GM23338 (cell line): ENCODE results near the gene PAQR6. TPM values are rescaled to one million over a fixed set of nuclear protein-coding genes. Genes with fewer than 3 reads are reported as not detected.

Experiments used
- ATAC-seq: fragments of 200-7000 bp; cut with Tn5 transposase; 3 replicates; pipeline ENCODE4 v1.9.1; 2020
- DNase-seq: peaks from one replicate; pipeline ENCODE4 v3.0.0-alpha.2; 2015; ENCODE audit warnings: low spot score
- H2AFZ ChIP-seq: fragments of 200-600 bp; sonication (generic); 2 replicates; pipeline ENCODE4 v1.8.0; 2016; ENCODE audit warnings: antibody characterized with exemption, mild to moderate bottlenecking, moderate library complexity
- H3F3A ChIP-seq: fragments of 200-600 bp; sonication (generic); replicated peaks from 2 replicates; pipeline ENCODE4 v1.8.0; 2017; ENCODE audit warnings: antibody characterized with exemption, mixed run types, low read depth
- H3K27ac ChIP-seq: fragments of 200-600 bp; sonication (generic); 2 replicates; pipeline ENCODE4 v1.6.1; 2016; ENCODE audit warnings: low read depth
- H3K27me3 ChIP-seq: fragments of 200-600 bp; sonication (generic); 2 replicates; pipeline ENCODE4 v1.8.0; 2016; ENCODE audit warnings: mild to moderate bottlenecking, mixed run types, moderate library complexity; ENCODE audit not compliant: insufficient read depth
- H3K36me3 ChIP-seq: fragments of 200-600 bp; sonication (generic); 2 replicates; pipeline ENCODE4 v1.8.0; 2016; ENCODE audit warnings: mild to moderate bottlenecking; ENCODE audit not compliant: insufficient read depth
- H3K4me1 ChIP-seq: fragments of 200-600 bp; sonication (generic); 2 replicates; pipeline ENCODE4 v1.8.0; 2016; ENCODE audit warnings: mild to moderate bottlenecking, moderate library complexity; ENCODE audit not compliant: insufficient read depth
- H3K4me2 ChIP-seq: fragments of 200-600 bp; sonication (generic); 2 replicates; pipeline ENCODE4 v1.7.1; 2017; ENCODE audit warnings: mixed run types
- H3K4me3 ChIP-seq: fragments of 200-600 bp; sonication (generic); 2 replicates; pipeline ENCODE4 v1.6.1; 2016; ENCODE audit warnings: mixed run types
- H3K79me2 ChIP-seq: fragments of 200-600 bp; sonication (generic); replicated peaks from 2 replicates; pipeline ENCODE4 v1.8.0; 2017; ENCODE audit warnings: mild to moderate bottlenecking; ENCODE audit not compliant: insufficient read depth
- H3K9me2 ChIP-seq: fragments of 200-600 bp; sonication (generic); 2 replicates; pipeline ENCODE4 v1.8.0; 2017; ENCODE audit not compliant: insufficient read depth
- H4K20me1 ChIP-seq: fragments of 200-600 bp; sonication (generic); replicated peaks from 2 replicates; pipeline ENCODE4 v1.8.0; 2017; ENCODE audit warnings: mild to moderate bottlenecking; ENCODE audit not compliant: insufficient read depth
- H3K27ac Mint-ChIP-seq: 2 replicates; pipeline ENCODE4 v1.8.0; 2020; ENCODE audit warnings: inconsistent platforms, mild to moderate bottlenecking, moderate library complexity, mixed read lengths
- H3K27me3 Mint-ChIP-seq: 3 replicates; pipeline ENCODE4 v1.8.0; 2022; ENCODE audit warnings: low read depth, mild to moderate bottlenecking, moderate library complexity, mixed read lengths, inconsistent platforms; ENCODE audit not compliant: insufficient read depth, poor library complexity
- H3K36me3 Mint-ChIP-seq: 3 replicates; pipeline ENCODE4 v1.8.0; 2021; ENCODE audit warnings: low read depth, mild to moderate bottlenecking, inconsistent platforms, moderate library complexity, mixed read lengths
- H3K4me1 Mint-ChIP-seq: 3 replicates; pipeline ENCODE4 v1.8.0; 2020; ENCODE audit warnings: mild to moderate bottlenecking, inconsistent platforms, mixed read lengths
- H3K4me3 Mint-ChIP-seq: 3 replicates; pipeline ENCODE4 v1.8.0; 2021; ENCODE audit warnings: moderate library complexity, mild to moderate bottlenecking, inconsistent platforms, mixed read lengths
- H3K9me3 Mint-ChIP-seq: 3 replicates; pipeline ENCODE4 v1.8.0; 2020; ENCODE audit warnings: moderate library complexity, mild to moderate bottlenecking, inconsistent platforms, mixed read lengths
- CREB1 ChIP-seq: fragments of 250-450 bp; sonication (Bioruptor Pico); IDR thresholded peaks from 2 replicates; pipeline ENCODE4 v1.5.0; 2020; ENCODE audit warnings: low read depth, mild to moderate bottlenecking, moderate library complexity
- EZH2 ChIP-seq: fragments of 200-600 bp; sonication (generic); IDR thresholded peaks from one replicate; pipeline ENCODE4 v1.8.0; 2017; ENCODE audit warnings: antibody characterized with exemption, mild to moderate bottlenecking, low read depth; ENCODE audit not compliant: unreplicated experiment
- EZH2phosphoT487 ChIP-seq: fragments of 200-600 bp; sonication (generic); IDR thresholded peaks from one replicate; pipeline ENCODE4 v1.8.1; 2018; ENCODE audit warnings: antibody characterized with exemption; ENCODE audit not compliant: unreplicated experiment
- NANOG ChIP-seq: IDR thresholded peaks from 2 replicates; pipeline ENCODE4 v1.6.1; 2016; ENCODE audit warnings: antibody characterized with exemption, borderline replicate concordance
- POLR2AphosphoS5 ChIP-seq: IDR thresholded peaks from 2 replicates; pipeline ENCODE4 v1.6.1; 2016; ENCODE audit warnings: antibody characterized with exemption, low read depth
- STAT1 ChIP-seq: IDR thresholded peaks from one replicate; pipeline ENCODE4 v1.6.1; 2016; ENCODE audit warnings: antibody characterized with exemption; ENCODE audit not compliant: unreplicated experiment
- ZNF114 ChIP-seq: fragments of 250-450 bp; sonication (Bioruptor Pico); IDR thresholded peaks from 2 replicates; pipeline ENCODE4 v1.5.0; 2020; ENCODE audit warnings: mild to moderate bottlenecking, moderate library complexity
- polyA plus RNA-seq: library from polyadenylated mRNA; unstranded; fragments of >200 nt; fragmentation: Nextera tagmentation; extraction: Ambion mirVana; gene quantifications from 2 replicates; pipeline ENCODE4 v1.2.1, GENCODE V29; 2016
- total RNA-seq: library from RNA; depleted of rRNA; stranded (reverse); fragments of >200 nt; shearing (Covaris generic); gene quantifications from 2 replicates; pipeline ENCODE4 v1.2.3, GENCODE V29; 2014
- TF ChIP-seq, protein P1 (sequence below): IDR thresholded peaks from 2 replicates; pipeline ENCODE4 v1.6.1; 2016; ENCODE audit warnings: antibody characterized with exemption
- TF ChIP-seq, protein P2 (sequence below), 2 experiments: fragments of 200-600 bp in 1 of 2; sonication (generic) in 1 of 2; conservative IDR thresholded peaks; 2 replicates each; pipeline versions ENCODE4 v1.5.1 to v1.6.1; 2016 to 2017; ENCODE audit warnings: antibody characterized with exemption in 2 of 2, low read depth in 2 of 2, mild to moderate bottlenecking in 2 of 2, moderate library complexity in 1 of 2
- TF ChIP-seq, protein P3 (sequence below): IDR thresholded peaks from one replicate; pipeline ENCODE4 v1.6.1; 2018; ENCODE audit warnings: antibody characterized with exemption; ENCODE audit not compliant: unreplicated experiment

The PAQR6 gene
- total and polyA plus RNA-seq, 2 experiments from 2014 or later, result 2.4 to 4.2 TPM

DNA sequence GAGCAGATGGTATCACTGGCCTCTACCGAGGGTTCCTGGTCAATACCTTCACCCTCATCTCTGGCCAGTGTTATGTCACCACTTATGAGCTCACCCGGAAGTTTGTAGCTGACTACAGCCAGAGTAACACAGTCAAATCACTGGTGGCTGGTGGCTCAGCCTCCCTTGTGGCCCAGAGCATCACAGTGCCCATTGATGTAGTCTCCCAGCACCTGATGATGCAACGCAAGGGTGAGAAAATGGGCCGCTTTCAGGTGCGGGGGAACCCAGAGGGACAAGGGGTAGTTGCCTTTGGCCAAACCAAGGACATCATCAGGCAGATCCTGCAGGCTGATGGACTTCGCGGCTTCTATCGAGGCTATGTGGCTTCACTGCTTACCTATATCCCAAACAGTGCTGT lies 47.8 kb downstream of the PAQR6 start:
- H3K36me3 ChIP-seq, result peaks cover 3% of the 10 kb centered on the region; the same call in 1 of the 2 replicates
- H3K79me2 ChIP-seq, result peaks cover 88% of the 10 kb centered on the region
- Mint-ChIP-seq H3K27me3 (no peaks in the 10 kb centered on the region), H3K9me3 (no peaks in the 10 kb centered on the region), H3K27ac (no peak overlapping the region), H3K4me1 (peaks cover 12% of the 10 kb centered on the region), H3K4me3 (no peak overlapping the region), H3K36me3 (peaks cover 22% of the 10 kb centered on the region)
- TF ChIP-seq ZNF114 (CRISPR knock-in tag), result no peak
- TF ChIP-seq, protein P1, sequence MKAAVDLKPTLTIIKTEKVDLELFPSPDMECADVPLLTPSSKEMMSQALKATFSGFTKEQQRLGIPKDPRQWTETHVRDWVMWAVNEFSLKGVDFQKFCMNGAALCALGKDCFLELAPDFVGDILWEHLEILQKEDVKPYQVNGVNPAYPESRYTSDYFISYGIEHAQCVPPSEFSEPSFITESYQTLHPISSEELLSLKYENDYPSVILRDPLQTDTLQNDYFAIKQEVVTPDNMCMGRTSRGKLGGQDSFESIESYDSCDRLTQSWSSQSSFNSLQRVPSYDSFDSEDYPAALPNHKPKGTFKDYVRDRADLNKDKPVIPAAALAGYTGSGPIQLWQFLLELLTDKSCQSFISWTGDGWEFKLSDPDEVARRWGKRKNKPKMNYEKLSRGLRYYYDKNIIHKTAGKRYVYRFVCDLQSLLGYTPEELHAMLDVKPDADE, result no peak
- TF ChIP-seq, protein P2, sequence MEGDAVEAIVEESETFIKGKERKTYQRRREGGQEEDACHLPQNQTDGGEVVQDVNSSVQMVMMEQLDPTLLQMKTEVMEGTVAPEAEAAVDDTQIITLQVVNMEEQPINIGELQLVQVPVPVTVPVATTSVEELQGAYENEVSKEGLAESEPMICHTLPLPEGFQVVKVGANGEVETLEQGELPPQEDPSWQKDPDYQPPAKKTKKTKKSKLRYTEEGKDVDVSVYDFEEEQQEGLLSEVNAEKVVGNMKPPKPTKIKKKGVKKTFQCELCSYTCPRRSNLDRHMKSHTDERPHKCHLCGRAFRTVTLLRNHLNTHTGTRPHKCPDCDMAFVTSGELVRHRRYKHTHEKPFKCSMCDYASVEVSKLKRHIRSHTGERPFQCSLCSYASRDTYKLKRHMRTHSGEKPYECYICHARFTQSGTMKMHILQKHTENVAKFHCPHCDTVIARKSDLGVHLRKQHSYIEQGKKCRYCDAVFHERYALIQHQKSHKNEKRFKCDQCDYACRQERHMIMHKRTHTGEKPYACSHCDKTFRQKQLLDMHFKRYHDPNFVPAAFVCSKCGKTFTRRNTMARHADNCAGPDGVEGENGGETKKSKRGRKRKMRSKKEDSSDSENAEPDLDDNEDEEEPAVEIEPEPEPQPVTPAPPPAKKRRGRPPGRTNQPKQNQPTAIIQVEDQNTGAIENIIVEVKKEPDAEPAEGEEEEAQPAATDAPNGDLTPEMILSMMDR (conservative IDR thresholded peaks at IDR 0.05; ENCODE audit: low read depth in 2 of 2), result no peak
- TF ChIP-seq EZH2, result no peak
- ATAC-seq (no peak), DNase-seq (no peak)
- H3K4me3 ChIP-seq, result no peak overlapping the region
- 0 out of 2 replicates have a peak, but pooled peaks cover under 1% of the 10 kb centered on the region for H3K4me1 ChIP-seq
- H3K9me2 ChIP-seq, result no peaks in the 10 kb centered on the region
- H3K27ac ChIP-seq, result no peak overlapping the region
- no peaks in the 10 kb centered on the region; the same call in 1 of the 2 replicates for H4K20me1 ChIP-seq
- no peaks in the 10 kb centered on the region for H3K27me3 ChIP-seq
- no peak overlapping the region for H2AFZ ChIP-seq
- H3F3A ChIP-seq, result 0 out of 2 replicates have a peak, but pooled peaks cover 8% of the 10 kb centered on the region
- no peak overlapping the region for H3K4me2 ChIP-seq

DNA sequence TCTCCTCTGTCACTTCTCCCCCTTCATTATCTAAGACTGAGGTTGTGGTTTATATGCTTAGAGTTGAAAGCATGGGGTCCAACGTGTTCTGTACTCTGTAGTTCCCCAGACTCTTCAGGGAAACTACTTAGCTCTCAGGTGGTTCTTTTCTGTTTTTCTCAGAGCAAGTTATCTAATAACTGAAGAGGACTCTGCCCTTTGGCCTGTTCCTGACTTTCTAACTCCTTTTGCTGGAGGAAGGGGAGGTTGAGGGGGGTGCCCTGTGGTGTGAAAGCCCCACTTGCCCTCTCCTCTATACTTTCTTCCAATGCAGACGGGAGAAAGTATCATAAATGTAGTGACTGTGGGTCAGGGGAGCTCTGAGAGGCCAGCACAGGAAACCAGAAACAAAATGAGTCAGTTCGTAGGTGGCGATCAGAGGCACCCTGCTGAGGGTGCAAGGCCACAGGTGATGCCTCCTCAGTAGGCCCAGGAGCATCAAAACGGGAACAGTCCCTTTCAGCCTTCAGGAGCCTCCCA lies 49.0 kb downstream of the PAQR6 start:
- 0 out of 2 replicates have a peak, but pooled peaks cover 15% of the 10 kb centered on the region for H3F3A ChIP-seq
- TF ChIP-seq STAT1 (no peak), EZH2phosphoT487 (no peak), POLR2AphosphoS5 (no peak), NANOG (no peak), CREB1 (CRISPR knock-in tag) (no peak)
- TF ChIP-seq, protein P3, sequence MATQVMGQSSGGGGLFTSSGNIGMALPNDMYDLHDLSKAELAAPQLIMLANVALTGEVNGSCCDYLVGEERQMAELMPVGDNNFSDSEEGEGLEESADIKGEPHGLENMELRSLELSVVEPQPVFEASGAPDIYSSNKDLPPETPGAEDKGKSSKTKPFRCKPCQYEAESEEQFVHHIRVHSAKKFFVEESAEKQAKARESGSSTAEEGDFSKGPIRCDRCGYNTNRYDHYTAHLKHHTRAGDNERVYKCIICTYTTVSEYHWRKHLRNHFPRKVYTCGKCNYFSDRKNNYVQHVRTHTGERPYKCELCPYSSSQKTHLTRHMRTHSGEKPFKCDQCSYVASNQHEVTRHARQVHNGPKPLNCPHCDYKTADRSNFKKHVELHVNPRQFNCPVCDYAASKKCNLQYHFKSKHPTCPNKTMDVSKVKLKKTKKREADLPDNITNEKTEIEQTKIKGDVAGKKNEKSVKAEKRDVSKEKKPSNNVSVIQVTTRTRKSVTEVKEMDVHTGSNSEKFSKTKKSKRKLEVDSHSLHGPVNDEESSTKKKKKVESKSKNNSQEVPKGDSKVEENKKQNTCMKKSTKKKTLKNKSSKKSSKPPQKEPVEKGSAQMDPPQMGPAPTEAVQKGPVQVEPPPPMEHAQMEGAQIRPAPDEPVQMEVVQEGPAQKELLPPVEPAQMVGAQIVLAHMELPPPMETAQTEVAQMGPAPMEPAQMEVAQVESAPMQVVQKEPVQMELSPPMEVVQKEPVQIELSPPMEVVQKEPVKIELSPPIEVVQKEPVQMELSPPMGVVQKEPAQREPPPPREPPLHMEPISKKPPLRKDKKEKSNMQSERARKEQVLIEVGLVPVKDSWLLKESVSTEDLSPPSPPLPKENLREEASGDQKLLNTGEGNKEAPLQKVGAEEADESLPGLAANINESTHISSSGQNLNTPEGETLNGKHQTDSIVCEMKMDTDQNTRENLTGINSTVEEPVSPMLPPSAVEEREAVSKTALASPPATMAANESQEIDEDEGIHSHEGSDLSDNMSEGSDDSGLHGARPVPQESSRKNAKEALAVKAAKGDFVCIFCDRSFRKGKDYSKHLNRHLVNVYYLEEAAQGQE, result no peak

More for the DNA sequence above, 49.0 kb downstream of the PAQR6 start:
- H3K4me1 Mint-ChIP-seq, result peaks cover 20% of the 10 kb centered on the region
- H3K27me3 Mint-ChIP-seq, result peaks cover 6% of the 10 kb centered on the region
- DNase-seq (no peak), ATAC-seq (no peak)
- no peak overlapping the region for H3K4me3 Mint-ChIP-seq
- no peaks in the 10 kb centered on the region for H3K27me3 ChIP-seq
- H3K79me2 ChIP-seq, result peaks cover 90% of the 10 kb centered on the region
- no peaks in the 10 kb centered on the region for H3K9me3 Mint-ChIP-seq
- no peaks in the 10 kb centered on the region for H3K9me2 ChIP-seq
- H3K27ac Mint-ChIP-seq, result no peak overlapping the region
- H3K27ac ChIP-seq, result no peak overlapping the region
- peaks cover 8% of the 10 kb centered on the region; the same call in 1 of the 2 replicates for H3K4me1 ChIP-seq
- peaks cover 3% of the 10 kb centered on the region; the same call in 1 of the 2 replicates for H3K36me3 ChIP-seq
- no peak overlapping the region for H3K4me3 ChIP-seq
- peaks cover 7% of the 10 kb centered on the region for H4K20me1 ChIP-seq
- no peak overlapping the region for H2AFZ ChIP-seq
- H3K4me2 ChIP-seq, result no peak overlapping the region
- peaks cover 22% of the 10 kb centered on the region for H3K36me3 Mint-ChIP-seq
